HG02981 (cell line): ENCODE data around the gene CCDC146.
"Not testable (repeated sequence)": the region's sequence is repeated elsewhere in the genome, so short reads cannot be mapped to it uniquely, and the experiment has no call there.

ENCODE experiments used
- ATAC-seq: cut with Tn5 transposase; IDR thresholded peaks from one replicate; pipeline ENCODE4 v1.9.1; 2021; ENCODE audit warnings: mild to moderate bottlenecking, moderate library complexity; ENCODE audit not compliant: unreplicated experiment

CCDC146 gene

DNA sequence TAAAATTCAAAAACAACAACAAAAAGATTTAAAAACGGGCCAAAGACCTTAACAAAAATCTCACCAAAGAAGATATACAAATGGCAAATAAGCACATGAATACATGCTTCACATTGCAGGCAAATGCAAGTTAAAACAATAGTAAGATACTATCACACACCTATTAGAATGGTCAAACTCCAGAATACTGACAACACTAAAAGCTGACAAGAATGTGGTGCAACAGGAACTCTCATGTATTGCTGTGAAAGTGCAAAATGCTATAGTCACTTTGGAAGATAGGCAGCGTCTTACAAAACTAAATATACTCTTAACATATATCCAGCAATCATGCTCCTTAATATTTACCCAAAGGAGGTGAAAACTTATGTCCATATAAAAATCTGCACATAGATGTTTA is 16.3 kb downstream of the CCDC146 start:
- ATAC-seq = not testable (repeated sequence)

DNA sequence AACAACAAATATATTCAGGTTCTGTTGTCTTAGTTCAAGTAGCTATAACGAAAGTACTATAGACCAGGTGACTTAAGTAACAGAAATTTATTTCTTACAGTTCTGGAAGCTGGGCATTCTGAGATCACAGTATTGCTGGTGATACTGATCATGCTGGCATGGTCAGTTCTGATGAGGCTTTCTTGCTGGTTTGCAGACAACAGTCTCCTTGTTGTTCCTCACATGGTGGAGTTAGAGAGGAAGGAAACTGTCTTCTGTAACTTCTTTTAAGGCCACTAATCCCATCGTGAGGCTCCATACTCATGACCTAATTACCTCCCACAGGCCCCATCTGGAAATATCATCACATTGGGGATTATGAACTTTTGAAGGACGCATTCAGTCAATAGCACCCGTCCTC is 17.9 kb downstream of the CCDC146 start:
- ATAC-seq = not testable (repeated sequence)

DNA sequence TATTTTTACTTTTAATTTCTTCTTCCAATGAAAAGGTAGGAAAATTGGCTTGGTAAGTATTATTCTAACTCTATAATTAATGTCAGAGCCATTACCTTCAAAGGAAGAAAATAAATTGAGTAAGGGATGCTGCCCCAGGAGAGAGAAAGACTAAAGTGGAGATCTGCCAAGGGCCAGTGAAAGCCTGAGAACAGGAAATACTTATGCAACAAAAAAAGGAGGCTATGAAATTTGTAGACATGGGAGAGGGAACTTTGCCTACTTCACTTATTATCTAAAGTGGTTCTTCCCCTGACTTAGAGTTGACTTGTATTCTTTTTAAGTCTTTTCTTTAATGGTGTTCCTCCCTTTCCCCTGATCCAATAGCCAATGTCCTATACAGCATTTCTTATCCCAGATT is 29.8 kb downstream of the CCDC146 start:
- not testable (repeated sequence) for ATAC-seq

DNA sequence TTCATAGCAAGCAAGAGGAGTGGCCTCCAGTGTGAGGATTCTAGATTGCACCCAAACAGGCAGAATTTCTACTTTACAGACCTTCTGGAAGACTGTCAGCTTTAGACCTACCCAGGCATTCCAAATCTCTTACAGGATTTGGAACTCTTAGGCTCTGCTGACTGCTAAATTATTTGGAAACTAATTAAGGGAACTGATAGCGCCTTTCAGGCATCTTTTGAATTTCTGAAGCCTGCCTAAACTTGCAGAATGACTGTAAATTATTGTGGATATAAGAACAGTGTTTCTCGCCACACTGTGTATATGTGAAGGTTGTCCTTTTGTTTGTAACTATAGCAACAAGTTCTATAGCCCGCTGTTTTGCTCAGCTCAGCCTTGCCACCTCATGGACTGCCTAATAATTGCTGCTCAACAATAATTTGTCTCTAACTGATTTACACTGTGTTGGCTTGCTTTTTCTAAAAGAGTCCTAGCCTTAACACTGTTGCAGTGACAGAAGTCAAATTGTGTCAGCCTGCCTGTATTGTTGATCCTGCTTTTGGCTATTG is 32.6 kb downstream of the CCDC146 start:
- peak; percentile 78 for ATAC-seq

DNA sequence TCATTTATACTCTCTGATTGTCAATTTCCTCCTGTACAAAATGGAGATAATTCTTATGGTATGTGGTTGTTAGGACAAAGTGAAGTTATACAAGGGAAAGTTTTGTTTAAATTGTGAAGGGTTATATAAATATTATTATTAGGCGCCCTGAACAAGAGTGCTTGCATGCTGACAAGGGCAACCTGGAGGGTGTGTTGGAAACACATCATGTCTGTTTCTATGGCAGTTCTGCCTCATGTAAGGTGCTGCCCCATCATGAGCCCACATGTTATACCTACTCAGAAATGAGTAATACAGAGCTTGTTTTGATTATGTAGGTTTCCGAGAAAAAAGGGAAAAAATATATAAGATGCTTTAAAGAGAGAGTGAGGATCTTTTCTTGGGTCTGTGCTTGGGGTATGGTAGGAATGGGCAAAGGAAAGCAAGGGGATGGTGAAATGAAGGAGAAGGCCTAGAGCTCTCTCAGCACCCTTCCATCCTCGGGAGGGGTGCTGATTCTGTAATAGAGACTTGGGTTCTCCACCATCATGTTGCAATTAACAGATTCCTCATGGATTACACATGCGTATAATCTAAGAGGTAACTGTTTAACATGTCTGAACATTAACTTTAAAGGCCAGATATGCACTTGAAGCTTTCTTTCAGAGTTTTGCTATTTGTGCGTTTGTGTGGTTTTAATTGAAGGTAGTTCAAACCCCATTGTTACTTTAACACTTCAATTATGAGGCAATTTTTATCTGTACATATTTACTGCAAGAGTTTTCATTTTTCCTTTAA is 33.4 kb downstream of the CCDC146 start:
- not testable (repeated sequence) for ATAC-seq

DNA sequence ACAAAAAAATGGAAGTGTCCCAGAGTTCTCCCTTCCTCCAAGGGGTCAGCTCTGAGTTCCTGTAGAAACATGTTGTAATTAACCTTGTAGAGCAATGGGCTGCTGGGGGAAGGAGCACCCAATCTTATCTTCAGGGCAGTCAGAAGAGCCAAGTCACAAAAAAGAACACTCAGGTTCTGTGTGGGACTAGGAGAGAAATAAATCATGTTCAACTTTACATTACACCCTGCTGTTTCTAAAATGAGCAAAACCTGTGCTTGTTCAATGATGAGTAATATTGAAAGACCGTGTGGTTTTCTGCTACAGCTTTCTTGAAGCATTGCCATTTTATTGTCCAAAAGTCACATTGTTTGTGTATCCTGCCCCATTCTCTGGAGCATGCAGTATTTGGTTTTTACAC is 34.6 kb downstream of the CCDC146 start:
- peak; percentile 65 for ATAC-seq

DNA sequence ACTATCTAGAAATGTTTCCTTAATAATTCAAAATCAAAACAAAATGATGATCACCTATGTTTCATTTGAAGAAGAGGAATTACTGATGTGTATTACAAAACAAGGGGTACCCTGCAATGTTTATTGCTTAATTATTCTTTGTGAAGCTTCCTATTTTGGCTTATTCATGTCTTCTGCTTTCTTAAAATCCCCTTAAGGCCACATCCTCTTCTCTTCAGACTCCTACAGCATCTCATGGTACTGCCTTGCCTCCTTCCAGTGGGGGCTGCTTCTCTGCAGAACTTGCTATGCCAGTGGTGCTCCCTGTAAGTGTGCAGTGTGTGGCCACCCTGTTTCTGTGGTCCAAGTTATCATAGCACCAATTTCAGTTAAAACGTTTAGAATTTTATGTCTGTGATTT is 35.0 kb downstream of the CCDC146 start:
- ATAC-seq = peak; percentile 46

DNA sequence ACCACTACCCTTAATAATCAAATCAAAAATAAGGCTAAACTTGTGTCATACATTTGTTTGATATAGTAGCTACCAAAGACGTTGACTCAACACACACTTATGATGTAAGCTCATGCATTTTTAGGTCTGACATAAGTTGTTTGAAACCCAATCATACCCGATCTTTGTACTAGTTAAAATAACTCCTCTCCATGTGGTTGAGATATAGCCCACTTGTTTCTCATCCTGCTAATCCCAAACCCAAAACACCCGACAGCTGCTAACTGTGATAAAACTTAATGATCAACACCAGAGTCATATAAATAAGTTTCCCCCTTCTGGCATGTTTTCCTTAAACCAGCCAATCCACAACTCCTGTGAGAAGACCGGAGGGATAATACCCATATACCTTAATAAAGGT is 48.7 kb downstream of the CCDC146 start:
- ATAC-seq = not testable (repeated sequence)

DNA sequence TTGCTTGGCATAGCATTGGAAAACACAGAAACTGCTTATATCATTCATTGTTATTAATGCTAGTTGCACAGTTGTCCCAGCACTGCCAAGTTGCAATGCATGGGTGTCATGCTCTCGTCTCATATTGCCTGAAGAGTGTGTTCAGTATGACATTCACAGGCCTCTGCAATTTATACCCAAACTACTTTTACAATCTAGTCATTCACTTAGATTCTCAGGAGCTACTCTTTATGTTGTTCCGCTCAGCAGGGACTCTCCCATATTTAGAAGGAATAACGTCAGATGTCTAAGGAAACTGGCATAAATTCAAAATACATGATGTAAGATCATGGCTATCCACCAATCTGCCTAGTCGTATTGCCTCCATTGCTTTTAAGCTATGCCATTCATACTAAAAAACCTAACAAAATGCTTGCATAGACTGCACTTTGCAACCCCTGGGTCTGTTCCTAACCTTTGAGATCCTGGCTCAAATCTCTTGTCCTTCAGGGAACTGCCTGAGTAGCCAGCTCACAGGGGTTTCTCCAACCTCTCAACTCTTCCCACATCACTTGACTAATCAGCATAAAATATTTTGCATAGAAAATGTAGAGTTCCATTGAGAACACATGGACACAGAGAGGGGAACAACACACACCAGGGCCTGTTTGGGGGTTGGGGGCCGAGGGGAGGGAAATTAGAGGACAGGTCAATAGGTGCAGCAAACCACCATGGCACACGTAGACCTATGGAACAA is 50.2 kb downstream of the CCDC146 start:
- ATAC-seq = not testable (repeated sequence)

DNA sequence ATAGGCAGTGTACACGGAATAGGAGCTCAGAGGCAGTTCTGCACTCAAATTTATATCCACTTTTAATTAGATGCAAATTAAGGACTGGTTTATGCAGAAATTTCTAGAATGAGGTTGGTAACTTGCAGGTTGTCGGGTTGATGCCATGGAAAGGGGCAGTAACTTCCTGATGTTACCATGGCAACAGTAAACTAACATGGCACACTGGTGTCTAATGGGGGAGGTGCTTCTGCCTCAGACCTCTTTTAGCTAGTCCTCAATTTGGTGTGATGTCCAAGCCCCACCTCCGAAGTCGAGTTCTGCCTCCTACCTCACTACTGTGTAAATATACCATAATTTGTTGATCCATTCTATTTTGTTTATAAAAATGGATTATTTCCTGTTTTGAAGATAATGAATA is 52.0 kb downstream of the CCDC146 start:
- ATAC-seq = not testable (repeated sequence)

DNA sequence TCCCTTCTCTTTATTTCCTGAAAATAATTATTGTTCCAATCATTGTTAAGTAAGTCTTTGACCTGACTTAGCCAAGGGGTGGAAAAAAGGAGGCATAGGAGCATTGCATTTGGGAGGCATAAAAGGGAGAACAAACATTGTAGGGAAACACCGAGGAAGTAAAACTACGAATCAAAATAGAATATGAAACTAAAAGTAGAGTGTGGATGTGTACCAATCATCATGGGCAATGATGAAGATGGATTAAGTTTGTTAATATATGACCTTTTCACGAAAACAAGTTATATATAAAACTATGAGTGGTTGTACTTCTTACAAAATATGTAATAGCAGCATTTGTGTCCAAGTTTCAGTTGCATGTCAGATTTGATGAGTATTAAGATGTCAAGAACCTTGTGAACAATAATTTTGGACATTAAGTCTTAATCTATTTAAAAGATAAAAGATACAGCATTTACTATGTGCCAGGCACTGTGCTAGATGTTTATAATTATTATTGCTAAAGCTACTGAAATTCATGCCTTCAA is 52.9 kb downstream of the CCDC146 start:
- ATAC-seq = peak; percentile 79

DNA sequence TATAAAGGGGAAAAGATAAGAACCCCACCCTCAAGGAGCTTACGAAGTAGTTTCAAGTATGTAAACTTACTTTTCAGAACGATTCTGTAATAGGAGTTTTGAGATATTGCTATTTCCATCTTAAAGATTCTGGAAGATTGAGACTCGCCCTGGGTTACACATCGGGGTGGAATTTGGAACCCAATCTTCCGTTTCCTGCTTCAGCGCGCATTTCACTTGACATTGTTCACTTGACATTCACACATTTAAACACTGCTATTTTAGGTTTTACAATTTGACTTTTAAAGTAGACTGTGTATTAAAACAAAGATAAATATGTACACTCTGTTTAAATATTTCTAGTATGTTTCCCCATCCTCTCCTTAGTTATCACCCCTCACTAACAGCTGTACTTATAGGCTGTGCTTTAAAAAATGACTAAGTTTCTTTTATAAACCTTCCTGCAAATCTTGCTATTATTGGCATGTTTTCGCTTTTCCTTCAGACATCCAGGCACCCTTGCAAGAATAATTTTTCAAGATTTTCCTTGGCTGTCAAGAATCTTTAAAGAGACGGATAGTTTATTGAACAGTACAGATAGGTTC is 55.0 kb downstream of the CCDC146 start:
- not testable (repeated sequence) for ATAC-seq

DNA sequence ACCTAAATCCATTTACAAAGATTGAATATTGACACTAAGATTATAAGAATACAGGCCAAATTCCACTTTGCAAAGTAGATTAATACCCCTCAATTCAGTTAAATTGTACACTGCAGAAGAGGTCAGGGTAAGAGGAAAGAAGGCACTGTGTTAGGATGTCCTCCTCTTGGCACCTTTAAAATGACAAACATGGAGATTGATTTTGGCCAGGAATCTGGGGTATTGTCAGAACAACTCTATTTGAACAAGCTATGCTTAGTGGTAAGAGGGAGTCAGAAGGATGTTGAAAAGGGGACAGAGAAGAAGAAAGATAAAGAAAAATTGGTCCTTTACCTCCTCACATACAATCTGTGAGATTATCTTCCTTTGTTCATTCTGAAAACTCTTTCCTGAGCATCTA is 55.6 kb downstream of the CCDC146 start:
- not testable (repeated sequence) for ATAC-seq

DNA sequence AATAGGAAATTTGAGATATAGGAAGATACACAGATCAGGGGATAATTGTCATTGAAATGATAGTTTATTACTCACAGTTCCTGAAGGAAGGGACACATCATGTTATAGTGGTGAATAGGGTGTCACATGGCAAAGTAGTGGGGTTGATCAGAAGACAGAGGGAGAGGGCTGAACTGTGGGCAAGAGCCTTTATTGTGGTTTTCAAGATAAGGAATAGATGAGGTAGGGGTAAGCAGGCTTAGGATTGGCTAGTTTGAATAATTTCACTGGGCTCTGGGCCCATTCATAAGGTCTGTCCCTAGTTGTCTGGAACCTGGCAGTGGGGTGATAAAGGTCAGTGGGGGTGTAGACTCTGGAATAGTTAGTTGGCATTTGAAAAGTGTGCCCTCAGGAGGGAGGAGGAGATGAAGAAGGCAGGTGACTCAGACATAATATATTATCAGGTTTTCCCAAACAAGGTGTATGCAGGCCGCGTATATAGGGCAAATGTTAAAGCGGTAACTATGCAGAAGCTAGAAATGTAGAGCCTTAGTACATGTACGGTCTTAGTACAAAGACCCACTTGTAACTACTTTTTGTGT is 58.7 kb downstream of the CCDC146 start:
- ATAC-seq = no peak

DNA sequence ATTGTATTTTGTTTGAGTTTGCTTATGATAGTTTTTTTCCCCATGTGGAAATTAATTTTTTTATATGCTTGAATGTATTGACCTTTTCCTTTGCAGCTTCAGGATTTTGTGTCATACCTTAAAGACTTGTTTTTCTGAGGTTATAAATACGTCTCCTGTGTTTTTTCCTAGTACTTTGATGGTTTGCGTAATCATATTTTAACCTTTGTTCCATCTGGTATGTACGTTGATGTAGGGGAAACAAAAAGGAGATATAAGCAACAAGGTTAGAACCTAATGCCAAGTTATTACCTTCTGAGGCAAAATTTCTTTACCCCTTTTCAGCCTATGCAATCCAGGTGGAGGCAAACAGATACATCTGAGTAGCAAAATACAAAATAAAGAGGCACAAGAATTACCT is 59.3 kb downstream of the CCDC146 start:
- no peak for ATAC-seq

DNA sequence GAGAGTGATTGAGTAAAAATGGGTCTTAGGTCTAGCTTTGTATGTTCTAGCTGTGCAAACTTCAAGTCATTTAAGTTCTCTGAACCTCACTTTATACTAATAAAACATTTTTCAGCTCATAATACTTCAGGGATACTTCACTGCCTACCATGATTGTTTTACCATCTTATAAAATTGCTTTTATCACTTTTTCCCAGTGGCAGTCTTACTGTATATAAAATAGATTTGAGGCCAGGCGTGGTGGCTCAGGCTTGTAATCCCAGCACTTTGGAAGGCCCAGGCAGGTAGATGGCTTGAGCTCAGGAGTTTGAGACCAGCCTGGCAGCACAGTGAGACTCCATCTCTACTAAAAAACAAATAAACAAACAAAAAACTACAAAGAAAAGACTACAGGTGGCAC is 59.8 kb downstream of the CCDC146 start:
- no peak for ATAC-seq

DNA sequence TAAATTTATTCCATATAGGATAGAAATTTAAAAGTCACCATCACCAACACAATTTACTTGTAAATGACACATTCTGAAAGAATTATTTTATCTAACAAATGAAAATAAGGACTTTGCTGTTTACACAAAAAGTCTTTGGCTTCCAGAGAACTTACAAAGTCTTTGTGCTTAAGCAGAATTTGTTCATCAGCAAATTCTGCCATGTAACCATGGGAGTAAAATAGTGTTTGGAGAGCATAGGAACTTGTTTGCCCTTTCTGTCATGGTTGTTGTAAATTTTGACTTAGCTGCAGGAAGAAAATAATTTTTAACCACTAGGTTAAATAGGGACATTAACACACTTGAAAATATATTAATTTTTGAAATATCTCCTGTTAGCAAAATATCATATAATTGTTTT is 62.0 kb downstream of the CCDC146 start:
- ATAC-seq = no peak

DNA sequence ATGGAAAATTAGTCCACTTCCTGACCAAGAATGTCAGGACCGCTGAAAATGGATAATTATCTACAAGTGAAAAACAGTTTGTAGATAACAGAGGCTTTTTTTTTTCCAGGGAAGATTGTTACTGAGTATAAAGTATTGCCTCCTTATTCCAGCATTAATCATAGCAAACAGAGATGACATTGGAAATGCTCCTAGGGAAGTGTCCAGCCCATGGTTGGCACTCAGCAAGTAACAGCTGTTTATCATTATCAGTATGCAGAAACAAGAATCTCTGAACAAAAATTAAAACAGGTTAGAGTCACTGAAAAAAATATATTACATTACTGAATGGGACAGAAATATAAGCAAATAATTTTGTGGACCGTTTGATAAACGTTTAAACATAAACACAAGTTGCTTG is 62.6 kb downstream of the CCDC146 start:
- no peak for ATAC-seq

DNA sequence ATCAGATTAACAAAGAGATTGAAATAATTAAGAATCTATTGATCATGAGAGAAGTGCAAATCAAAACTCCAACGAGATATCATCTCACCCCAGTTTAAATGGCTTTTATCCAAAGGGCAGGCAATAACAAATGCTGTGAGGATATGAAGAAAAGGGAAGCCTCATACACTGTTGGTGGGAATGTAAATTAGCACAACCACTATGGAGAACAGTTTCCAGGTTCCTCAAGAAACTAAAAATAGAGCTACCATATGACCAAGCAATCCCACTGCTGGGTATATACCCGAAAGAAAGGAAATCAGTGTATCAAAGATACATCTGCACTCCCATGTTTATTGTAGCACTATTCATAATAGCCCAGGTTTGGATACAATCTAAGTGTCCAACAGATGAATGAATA is 63.5 kb downstream of the CCDC146 start:
- no peak for ATAC-seq

DNA sequence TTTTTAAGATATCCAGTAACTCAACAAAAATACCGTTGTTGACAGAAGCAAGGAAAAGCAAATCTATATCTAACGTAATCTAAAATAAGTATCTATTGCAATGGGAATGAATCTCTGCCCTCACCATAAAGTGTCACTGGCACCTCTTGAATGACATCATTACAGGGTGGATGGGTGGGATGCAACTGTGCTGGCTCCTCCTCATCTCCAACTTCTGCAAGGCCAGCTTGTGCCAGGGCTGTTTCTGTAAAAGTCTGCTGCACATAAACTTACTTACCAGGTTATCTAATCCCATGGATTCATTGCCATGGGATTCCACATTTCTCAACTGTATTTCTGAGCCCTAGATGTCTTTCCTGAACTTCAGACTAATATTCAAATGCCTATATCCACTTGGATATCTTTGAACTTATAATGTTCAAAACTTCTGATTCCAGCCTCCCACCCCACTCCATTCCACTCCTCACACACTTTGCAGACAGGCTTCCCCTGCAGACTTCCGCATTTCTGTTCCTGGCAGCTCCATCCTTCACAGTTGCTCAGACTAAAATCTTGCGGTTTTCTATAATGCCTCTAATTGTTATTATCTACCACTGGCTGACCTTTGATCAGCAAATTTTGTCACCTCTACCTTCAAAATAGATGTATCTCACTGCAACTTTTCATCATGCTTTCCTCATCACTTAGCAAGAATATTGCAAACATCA is 66.5 kb downstream of the CCDC146 start:
- no peak for ATAC-seq
